Sigmoid colon (tissue), 7 donors: ENCODE data around the gene IL17RA. TPM values are rescaled to one million over a fixed set of nuclear protein-coding genes. Genes with fewer than 3 reads are reported as not detected.

Experiments
- DNase-seq: peaks from one replicate; pipeline ENCODE4 v3.0.0-alpha.2; 2019
- H3K27ac ChIP-seq, 4 donors: fragments of 200-600 bp; sonication (generic); one replicate each; pipeline ENCODE4 v1.5.1; 2016 to 2019; ENCODE audit warnings: mild to moderate bottlenecking in 1 of 4
- H3K27me3 ChIP-seq, 3 donors: fragments of 200-600 bp; sonication (generic); one replicate each; pipeline ENCODE4 v1.5.1; 2019; ENCODE audit warnings: mild to moderate bottlenecking in 1 of 3
- H3K36me3 ChIP-seq, 4 donors: fragments of 200-600 bp; sonication (generic); one replicate each; pipeline ENCODE4 v1.5.1; 2016 to 2019
- H3K4me1 ChIP-seq, 4 donors: fragments of 200-600 bp; sonication (generic); one replicate each; pipeline ENCODE4 v1.5.1; 2017 to 2019
- H3K4me3 ChIP-seq, 4 donors: fragments of 200-600 bp; sonication (generic); one replicate each; pipeline ENCODE4 v1.5.1; 2017 to 2019; ENCODE audit warnings: mild to moderate bottlenecking in 2 of 4, moderate library complexity in 1 of 4
- H3K9me3 ChIP-seq, 4 donors: fragments of 200-600 bp in 3 of 4; sonication (generic) in 3 of 4; one replicate each; pipeline versions ENCODE4 v1.5.1 to v1.6.1; 2013 to 2019
- EP300 ChIP-seq, 4 donors: sonication (generic); formaldehyde crosslinking; IDR thresholded peaks; one replicate each; pipeline ENCODE4 v1.6.1; 2017; ENCODE audit warnings: antibody characterized with exemption in 4 of 4
- POLR2A ChIP-seq, 2 donors: fragments of 450-650 bp; IDR thresholded peaks; one replicate each; pipeline ENCODE4 v1.6.1; 2016; ENCODE audit warnings: antibody characterized with exemption in 2 of 2, mild to moderate bottlenecking in 2 of 2, moderate library complexity in 2 of 2
- POLR2AphosphoS5 ChIP-seq, 4 donors: sonication (generic); formaldehyde crosslinking; IDR thresholded peaks; one replicate each; pipeline ENCODE4 v1.6.1; 2017; ENCODE audit warnings: antibody characterized with exemption in 4 of 4
- WGBS, 2 donors: extraction: QIAGEN DNeasy Blood & Tissue Kit; methylation state at CpG; one replicate each; pipeline ENCODE4 v1.1.7; 2013; 5-methylcytosine and 5-hydroxymethylcytosine counted together
- intact Hi-C: fragments of 100-400 bp; cut with DNase I; formaldehyde crosslinking; loops from one replicate; pipeline ENCODE4 v1.15.1; 2023
- polyA plus RNA-seq, 3 donors: library from polyadenylated mRNA; stranded (reverse); fragments of 200-250 nt; gene quantifications; one replicate each; pipeline ENCODE4 v1.2.3, GENCODE V29; 2013
- total RNA-seq, 4 donors: library from RNA; depleted of rRNA; stranded (reverse); fragments of >200 nt; gene quantifications; one replicate each; pipeline ENCODE4 v1.1.0, GENCODE V29; 2016
- TF ChIP-seq, protein P1 (sequence below), 4 experiments: fragments of 450-650 bp in 3 of 4; fragments of 200-600 bp in 1 of 4; IDR thresholded peaks; one replicate each; pipeline ENCODE4 v1.5.1; 2016 to 2019; ENCODE audit warnings: antibody characterized with exemption in 4 of 4, mild to moderate bottlenecking in 3 of 4, moderate library complexity in 2 of 4
- donor health status: healthy with polysubstance abuse.
- donor health status: Bipolar disorder and iron deficiency.
- donor health status: healthy.

IL17RA gene
- total and polyA plus RNA-seq, 7 donors, result 1.2 to 10.4 (median 8.2) TPM

GRCh38 chr22:17118342-17118741, 33.5 kb downstream of the IL17RA start:
- Histone ChIP-seq H3K9me3 (no peaks in the 10 kb centered on the region), H3K27me3 (peaks cover 15 to 53% (median 37%) of the 10 kb centered on the region in 3 donors), H3K4me3 (no peak overlapping the region), H3K27ac (no peak overlapping the region), H3K36me3 (no peaks in the 10 kb centered on the region), H3K4me1 (peaks cover 0 to 17% (median 14%) of the 10 kb centered on the region in 4 donors)
- WGBS, 2 donors, result 69 to 86% methylated on average over 4 of the region's 4 CpGs
- intact Hi-C loops, result no loop called here
- TF ChIP-seq EP300 (IDR thresholded peaks at IDR 0.05), result no peak
- no peak for TF ChIP-seq POLR2A (IDR thresholded peaks at IDR 0.05)
- TF ChIP-seq POLR2AphosphoS5 (IDR thresholded peaks at IDR 0.05), result no peak
- DNase-seq, result no peak

DNA sequence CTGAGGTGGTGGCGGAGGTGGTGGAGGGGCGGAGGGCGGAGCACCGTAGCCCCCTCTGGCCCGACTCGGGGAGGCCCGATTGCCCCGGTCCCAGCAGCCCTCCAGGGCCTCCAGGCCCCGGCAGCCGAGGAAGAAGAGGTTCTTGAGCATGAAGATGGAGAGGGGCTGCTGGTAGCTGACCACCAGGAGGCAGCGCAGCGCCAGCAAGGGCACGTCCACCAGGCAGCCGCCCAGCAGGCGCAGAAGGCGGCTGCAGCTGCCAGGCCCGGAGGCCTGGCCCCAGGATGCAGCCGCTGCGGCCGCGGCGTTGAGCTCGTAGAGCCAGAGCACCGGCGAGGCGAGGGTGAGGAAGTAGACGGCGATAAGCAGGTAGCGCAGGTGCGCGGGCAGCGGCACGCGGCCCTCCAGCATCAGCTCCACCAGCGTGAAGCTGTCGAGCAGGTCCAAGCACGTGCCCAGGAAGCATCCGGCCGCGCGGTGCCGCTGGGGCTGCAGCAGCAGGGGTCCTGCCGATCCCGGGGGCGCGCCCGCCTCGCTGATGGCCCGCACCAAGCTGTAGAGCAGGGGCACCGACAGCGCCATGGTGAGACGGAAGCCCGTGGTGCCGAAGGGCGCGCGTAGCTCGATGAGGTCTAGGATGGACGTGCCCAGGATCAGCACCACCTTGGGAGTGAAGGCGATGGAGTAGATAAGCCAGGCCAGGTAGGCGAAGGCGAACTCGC, 34.8 kb downstream of the IL17RA start:
- H3K4me1 ChIP-seq, result peaks cover 0 to 17% (median 14%) of the 10 kb centered on the region in 4 donors
- 37 to 40% methylated on average over 63 of the region's 63 CpGs for WGBS, 2 donors
- H3K27me3 ChIP-seq, result peaks cover 15 to 58% (median 37%) of the 10 kb centered on the region in 3 donors
- DNase-seq, result no peak
- intact Hi-C loops, result no loop called here
- H3K36me3 ChIP-seq, result no peaks in the 10 kb centered on the region
- peak overlapping the region in 1 of 4 donors; percentile 2 for H3K4me3 ChIP-seq
- no peak for TF ChIP-seq POLR2A (IDR thresholded peaks at IDR 0.05)
- no peak for TF ChIP-seq EP300 (IDR thresholded peaks at IDR 0.05)
- no peak overlapping the region for H3K27ac ChIP-seq
- H3K9me3 ChIP-seq, result no peaks in the 10 kb centered on the region

DNA sequence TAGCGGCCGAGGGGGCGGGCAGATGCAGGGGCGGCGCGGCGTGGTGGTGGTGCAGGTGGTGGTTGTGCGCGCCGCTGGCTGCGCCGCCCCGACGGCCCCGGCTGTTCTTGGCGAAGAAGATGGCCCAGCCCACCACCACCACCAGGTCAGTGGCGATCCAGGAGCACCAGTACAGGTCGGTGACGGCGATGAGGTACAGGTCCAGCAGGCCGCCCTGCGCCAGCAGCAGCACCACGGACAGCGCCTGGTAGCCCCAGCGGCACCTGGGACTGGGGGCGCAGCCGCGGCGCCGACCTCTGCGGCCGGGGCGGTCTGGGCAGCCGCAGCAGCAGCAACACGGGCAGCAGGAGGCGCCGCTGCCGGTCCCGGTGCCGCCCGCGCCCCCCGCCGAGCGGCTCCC, 35.5 kb downstream of the IL17RA start:
- H3K9me3 ChIP-seq, result no peaks in the 10 kb centered on the region
- H3K27me3 ChIP-seq, result peaks cover 15 to 58% (median 37%) of the 10 kb centered on the region in 3 donors
- no peaks in the 10 kb centered on the region for H3K36me3 ChIP-seq
- WGBS, 2 donors, result 3 to 12% methylated on average over 45 of the region's 45 CpGs
- intact Hi-C loops, result no loop called here
- H3K27ac ChIP-seq, result no peak overlapping the region
- H3K4me1 ChIP-seq, result peaks cover 0 to 17% (median 14%) of the 10 kb centered on the region in 4 donors
- no peak for TF ChIP-seq EP300 (IDR thresholded peaks at IDR 0.05)
- no peak for TF ChIP-seq POLR2A (IDR thresholded peaks at IDR 0.05)
- no peak for TF ChIP-seq POLR2AphosphoS5 (IDR thresholded peaks at IDR 0.05)
- TF ChIP-seq, protein P1, sequence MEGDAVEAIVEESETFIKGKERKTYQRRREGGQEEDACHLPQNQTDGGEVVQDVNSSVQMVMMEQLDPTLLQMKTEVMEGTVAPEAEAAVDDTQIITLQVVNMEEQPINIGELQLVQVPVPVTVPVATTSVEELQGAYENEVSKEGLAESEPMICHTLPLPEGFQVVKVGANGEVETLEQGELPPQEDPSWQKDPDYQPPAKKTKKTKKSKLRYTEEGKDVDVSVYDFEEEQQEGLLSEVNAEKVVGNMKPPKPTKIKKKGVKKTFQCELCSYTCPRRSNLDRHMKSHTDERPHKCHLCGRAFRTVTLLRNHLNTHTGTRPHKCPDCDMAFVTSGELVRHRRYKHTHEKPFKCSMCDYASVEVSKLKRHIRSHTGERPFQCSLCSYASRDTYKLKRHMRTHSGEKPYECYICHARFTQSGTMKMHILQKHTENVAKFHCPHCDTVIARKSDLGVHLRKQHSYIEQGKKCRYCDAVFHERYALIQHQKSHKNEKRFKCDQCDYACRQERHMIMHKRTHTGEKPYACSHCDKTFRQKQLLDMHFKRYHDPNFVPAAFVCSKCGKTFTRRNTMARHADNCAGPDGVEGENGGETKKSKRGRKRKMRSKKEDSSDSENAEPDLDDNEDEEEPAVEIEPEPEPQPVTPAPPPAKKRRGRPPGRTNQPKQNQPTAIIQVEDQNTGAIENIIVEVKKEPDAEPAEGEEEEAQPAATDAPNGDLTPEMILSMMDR (IDR thresholded peaks at IDR 0.05), result no peak
- DNase-seq, result no peak
- H3K4me3 ChIP-seq, result peak overlapping the region in 3 of 4 donors; percentile 40 to 56 (median 56)

GRCh38 chr22:17120711-17121232, 36.0 kb downstream of the IL17RA start:
- Histone ChIP-seq H3K4me3 (peak overlapping the region; percentile 16 to 56 (median 48)), H3K36me3 (no peaks in the 10 kb centered on the region), H3K9me3 (no peaks in the 10 kb centered on the region), H3K27me3 (peaks cover 15 to 58% (median 37%) of the 10 kb centered on the region in 3 donors), H3K4me1 (peaks cover 0 to 17% (median 14%) of the 10 kb centered on the region in 4 donors), H3K27ac (no peak overlapping the region)
- intact Hi-C loops, result no loop called here
- TF ChIP-seq POLR2A (IDR thresholded peaks at IDR 0.05), result no peak
- no peak for TF ChIP-seq EP300 (IDR thresholded peaks at IDR 0.05)
- no peak for TF ChIP-seq POLR2AphosphoS5 (IDR thresholded peaks at IDR 0.05)
- TF ChIP-seq, protein P1 (IDR thresholded peaks at IDR 0.05), result no peak
- WGBS, 2 donors, result 0 to 1% methylated on average over 70 of the region's 70 CpGs
- DNase-seq, result no peak

- Histone ChIP-seq H3K4me3 (peak within 1 kb of the TSS; percentile 16 to 56 (median 48)), H3K27me3 (peaks cover 15 to 58% (median 37%) of the 10 kb centered on the region in 3 donors), H3K36me3 (no peaks in the 10 kb centered on the region), H3K9me3 (no peaks in the 10 kb centered on the region), H3K4me1 (peaks cover 0 to 17% (median 14%) of the 10 kb centered on the region in 4 donors), H3K27ac (no peak within 1 kb of the TSS)
- intact Hi-C loops, result no loop called here
- WGBS, 2 donors, result 6 to 8% methylated on average over 69 of the region's 69 CpGs
- peak; percentile 76 for DNase-seq
- TF ChIP-seq, protein P1 (IDR thresholded peaks at IDR 0.05), result no peak
- TF ChIP-seq POLR2A (IDR thresholded peaks at IDR 0.05), result no peak
- no peak for TF ChIP-seq EP300 (IDR thresholded peaks at IDR 0.05)
- no peak for TF ChIP-seq POLR2AphosphoS5 (IDR thresholded peaks at IDR 0.05)
These were observed 36.7 kb downstream of the IL17RA start, which contains the start of gene TMEM121B for GRCh38 chr22:17121233-17122195. TSS of gene TMEM121B (minus strand) at chr22:17121360. CDS start at chr22:17121127, 233 bp downstream.
